Activated T-helper 2 cell treated with anti-CD3 and anti-CD28 coated beads, Interferon-gamma antibody, Interleukin-2, Interleukin-4, amounts not matched to agents 10 μg/mL and 5 μg/mL and 100 μg/mL, durations not matched to agents 14 hours and 24 hours and 36 hours (primary cell): ENCODE measurements around the gene SLAMF7. TPM values are rescaled to one million over a fixed set of nuclear protein-coding genes. Genes with fewer than 3 reads are reported as not detected.
A peak's percentile ranks its signal among the peaks of the same experiment; 100 is the strongest.

Experiments used
- DNase-seq: peaks from one replicate; pipeline ENCODE4 v3.0.0; 2021; ENCODE audit warnings: low spot score
- H3K27ac Mint-ChIP-seq: one replicate; pipeline ENCODE4 v1.8.0; 2021; ENCODE audit warnings: mixed read lengths
- H3K27me3 Mint-ChIP-seq: one replicate; pipeline ENCODE4 v1.8.0; 2021; ENCODE audit warnings: low read depth, mixed read lengths
- H3K36me3 Mint-ChIP-seq: one replicate; pipeline ENCODE4 v1.8.0; 2021; ENCODE audit warnings: low read depth, mixed read lengths
- H3K4me1 Mint-ChIP-seq: one replicate; pipeline ENCODE4 v1.8.0; 2021; ENCODE audit warnings: low read depth, mixed read lengths
- H3K4me3 Mint-ChIP-seq: one replicate; pipeline ENCODE4 v1.8.0; 2021; ENCODE audit warnings: low read depth, mild to moderate bottlenecking, moderate library complexity, mixed read lengths
- H3K9me3 Mint-ChIP-seq: one replicate; pipeline ENCODE4 v1.8.0; 2021; ENCODE audit warnings: mixed read lengths
- intact Hi-C: fragments of 100-400 bp; cut with micrococcal nuclease; formaldehyde crosslinking; loops from one replicate; pipeline ENCODE4 v1.15.1; 2023
- total RNA-seq: library from RNA; stranded (reverse); gene quantifications from 2 replicates; pipeline ENCODE4 v1.2.3, GENCODE V29; 2022

Gene SLAMF7
- total RNA-seq, 1 donor from 2014 or later: 5.5 TPM

DNA sequence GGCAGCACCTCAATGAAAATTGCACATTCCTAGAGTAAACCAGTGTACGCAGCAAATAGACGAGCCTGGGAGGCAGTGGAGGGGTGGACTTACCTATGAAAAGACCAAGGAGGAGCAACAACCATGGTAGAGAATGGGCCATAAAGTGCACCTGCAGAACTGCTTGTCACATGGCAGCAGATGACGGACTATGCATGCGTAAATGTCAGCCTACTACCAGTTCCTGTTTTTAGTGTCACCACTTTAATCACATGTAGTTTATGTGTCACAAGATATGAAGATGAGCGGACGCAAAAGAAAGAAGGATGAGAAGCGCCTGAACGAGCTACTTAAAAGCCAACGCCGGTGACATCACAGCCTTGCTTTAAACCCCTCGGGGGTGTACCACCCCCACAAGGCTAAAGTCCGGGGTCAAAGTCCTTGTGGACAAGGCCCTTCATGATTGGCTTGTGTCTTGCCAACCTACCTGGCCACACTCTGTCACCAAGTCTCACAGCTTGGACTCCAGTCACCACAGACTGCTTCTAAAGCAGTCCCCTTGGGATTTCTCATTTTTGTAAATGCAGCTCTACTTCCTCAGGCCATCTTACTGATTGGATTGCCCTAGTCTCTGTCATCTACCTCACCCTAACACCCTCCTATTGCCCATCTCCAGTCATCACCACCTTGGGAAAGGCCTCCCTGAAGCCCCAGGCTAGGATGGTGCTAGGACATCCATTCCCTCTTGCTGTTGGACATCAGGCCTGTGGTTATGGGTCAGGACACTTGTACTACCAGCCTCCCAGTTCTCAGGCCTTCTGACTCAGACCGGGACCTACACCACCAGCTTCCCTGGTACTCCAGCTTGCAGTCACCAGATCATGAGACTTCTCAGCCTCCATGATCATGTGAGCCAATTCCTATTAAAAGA, 50.9 kb downstream of the SLAMF7 start:
- DNase-seq: no peak
- intact Hi-C loops: no loop called here

GRCh38 chr1:160794376-160794775, 55.3 kb downstream of the SLAMF7 start:
- Mint-ChIP-seq H3K4me1 (peaks cover 48% of the 10 kb centered on the region), H3K36me3 (peaks cover 5% of the 10 kb centered on the region), H3K4me3 (no peak overlapping the region), H3K27ac (no peak overlapping the region), H3K27me3 (no peaks in the 10 kb centered on the region), H3K9me3 (no peaks in the 10 kb centered on the region)
- DNase-seq: no peak
- intact Hi-C loops: no loop called here

More for the DNA sequence above, 50.9 kb downstream of the SLAMF7 start:
- H3K9me3 Mint-ChIP-seq: no peaks in the 10 kb centered on the region
- H3K4me1 Mint-ChIP-seq: peaks cover 8% of the 10 kb centered on the region
- peaks cover 5% of the 10 kb centered on the region for H3K27me3 Mint-ChIP-seq
- no peaks in the 10 kb centered on the region for H3K36me3 Mint-ChIP-seq
- H3K4me3 Mint-ChIP-seq: no peak overlapping the region
- no peak overlapping the region for H3K27ac Mint-ChIP-seq

- no peaks in the 10 kb centered on the region for H3K9me3 Mint-ChIP-seq
- intact Hi-C loops: loop anchor here (1.0 to 5.0 kb wide), 4 partner anchors 14 to 324 kb away; no protein-coding TSS in a partner anchor
- H3K27me3 Mint-ChIP-seq: no peaks in the 10 kb centered on the region
- H3K27ac Mint-ChIP-seq: peak within 1 kb of the TSS; percentile 80
- H3K36me3 Mint-ChIP-seq: peaks cover 6% of the 10 kb centered on the region
- DNase-seq: peak; percentile 79
- peak within 1 kb of the TSS; percentile 75 for H3K4me3 Mint-ChIP-seq
- peaks cover 62% of the 10 kb centered on the region for H3K4me1 Mint-ChIP-seq
Measured at GRCh38 chr1:160795951-160796383, 56.9 kb downstream of the SLAMF7 start, which contains the start of gene LY9. Gene LY9, plus strand, starts transcription at chr1:160796174. Its CDS starts 14 bp downstream, at chr1:160796188.

GRCh38 chr1:160797271-160797709, 58.2 kb downstream of the SLAMF7 start:
- no peaks in the 10 kb centered on the region for H3K9me3 Mint-ChIP-seq
- peaks cover 14% of the 10 kb centered on the region for H3K36me3 Mint-ChIP-seq
- H3K4me3 Mint-ChIP-seq: peak overlapping the region; percentile 75
- peaks cover 68% of the 10 kb centered on the region for H3K4me1 Mint-ChIP-seq
- DNase-seq: no peak
- H3K27ac Mint-ChIP-seq: peak overlapping the region; percentile 25
- intact Hi-C loops: loop anchor here (2.0 to 5.0 kb wide), 3 partner anchors 30 to 325 kb away; no protein-coding TSS in a partner anchor
- H3K27me3 Mint-ChIP-seq: no peaks in the 10 kb centered on the region

GRCh38 chr1:160797861-160798273, 58.8 kb downstream of the SLAMF7 start:
- peak; percentile 55 for DNase-seq
- intact Hi-C loops: loop anchor here (2.0 to 5.0 kb wide), 3 partner anchors 31 to 326 kb away; no protein-coding TSS in a partner anchor
- Mint-ChIP-seq H3K27me3 (no peaks in the 10 kb centered on the region), H3K36me3 (peaks cover 18% of the 10 kb centered on the region), H3K9me3 (no peaks in the 10 kb centered on the region), H3K4me3 (peak overlapping the region; percentile 27), H3K27ac (peak overlapping the region; percentile 25), H3K4me1 (peaks cover 68% of the 10 kb centered on the region)

- no peak overlapping the region for H3K27ac Mint-ChIP-seq
- H3K4me1 Mint-ChIP-seq: peaks cover 68% of the 10 kb centered on the region
- H3K9me3 Mint-ChIP-seq: no peaks in the 10 kb centered on the region
- H3K27me3 Mint-ChIP-seq: peaks cover 2% of the 10 kb centered on the region
- intact Hi-C loops: loop anchor here (5.0 kb wide), 2 partner anchors 79 to 326 kb away; no protein-coding TSS in a partner anchor
- no peak for DNase-seq
- H3K36me3 Mint-ChIP-seq: peaks cover 22% of the 10 kb centered on the region
- no peak overlapping the region for H3K4me3 Mint-ChIP-seq
Measured at GRCh38 chr1:160798439-160798838, 59.4 kb downstream of the SLAMF7 start.

GRCh38 chr1:160799641-160800040, 60.6 kb downstream of the SLAMF7 start:
- no peak for DNase-seq
- Mint-ChIP-seq H3K27ac (no peak overlapping the region), H3K9me3 (peaks cover 7% of the 10 kb centered on the region), H3K36me3 (peaks cover 31% of the 10 kb centered on the region), H3K4me3 (no peak overlapping the region), H3K4me1 (peaks cover 65% of the 10 kb centered on the region), H3K27me3 (peaks cover 10% of the 10 kb centered on the region)
- intact Hi-C loops: loop anchor here (2.0 to 5.0 kb wide), 3 partner anchors 37 to 327 kb away; no protein-coding TSS in a partner anchor

GRCh38 chr1:160800142-160800541, 61.1 kb downstream of the SLAMF7 start:
- H3K27ac Mint-ChIP-seq: no peak overlapping the region
- DNase-seq: no peak

GRCh38 chr1:160800645-160801408, 61.8 kb downstream of the SLAMF7 start:
- peaks cover 57% of the 10 kb centered on the region for H3K4me1 Mint-ChIP-seq
- intact Hi-C loops: loop anchor here (2.0 kb wide), 1 partner anchor 36 kb away; no protein-coding TSS in a partner anchor
- DNase-seq: no peak
- H3K9me3 Mint-ChIP-seq: peaks cover 19% of the 10 kb centered on the region
- peaks cover 42% of the 10 kb centered on the region for H3K36me3 Mint-ChIP-seq
- H3K27ac Mint-ChIP-seq: peak overlapping the region; percentile 35
- peak overlapping the region; percentile 62 for H3K4me3 Mint-ChIP-seq
- H3K27me3 Mint-ChIP-seq: peaks cover 12% of the 10 kb centered on the region

More at GRCh38 chr1:160800142-160800541, 61.1 kb downstream of the SLAMF7 start:
- intact Hi-C loops: loop anchor here (2.0 kb wide), 1 partner anchor 37 kb away; no protein-coding TSS in a partner anchor
- peak overlapping the region; percentile 15 for H3K4me3 Mint-ChIP-seq
- H3K27me3 Mint-ChIP-seq: peaks cover 12% of the 10 kb centered on the region
- H3K4me1 Mint-ChIP-seq: peaks cover 63% of the 10 kb centered on the region
- H3K9me3 Mint-ChIP-seq: peaks cover 12% of the 10 kb centered on the region
- peaks cover 36% of the 10 kb centered on the region for H3K36me3 Mint-ChIP-seq

GRCh38 chr1:160801836-160802580, 63.0 kb downstream of the SLAMF7 start:
- no peak overlapping the region for H3K4me3 Mint-ChIP-seq
- H3K9me3 Mint-ChIP-seq: peaks cover 31% of the 10 kb centered on the region
- peaks cover 53% of the 10 kb centered on the region for H3K36me3 Mint-ChIP-seq
- intact Hi-C loops: loop anchor here (2.0 kb wide), 1 partner anchor 35 kb away; no protein-coding TSS in a partner anchor
- H3K27ac Mint-ChIP-seq: no peak overlapping the region
- no peak for DNase-seq
- H3K4me1 Mint-ChIP-seq: peaks cover 48% of the 10 kb centered on the region
- peaks cover 12% of the 10 kb centered on the region for H3K27me3 Mint-ChIP-seq
